Measurements from ENCODE around the gene CYTH3. TPM values are rescaled to one million over a fixed set of nuclear protein-coding genes. Genes with fewer than 3 reads are reported as not detected.
A peak's percentile ranks its signal among the peaks of the same experiment; 100 is the strongest.
"Not testable (repeated sequence)": the region's sequence is repeated elsewhere in the genome, so short reads cannot be mapped to it uniquely, and the experiment has no call there.

Gene CYTH3
- total and polyA plus RNA-seq, 9 donors, result 14.8 to 29.6 (median 18.9) TPM

GRCh38 chr7:6232534-6232933 is 39.9 kb downstream of the CYTH3 start:
- 75 to 86% (median 86%) methylated on average over 8 of the region's 8 CpGs for WGBS, 3 donors
- Histone ChIP-seq H3K27me3 (no peaks in the 10 kb centered on the region), H3K4me1 (ENCODE audit: insufficient read depth) (peaks cover 13% of the 10 kb centered on the region), H3K27ac (no peak overlapping the region), H3K36me3 (no peaks in the 10 kb centered on the region), H3K4me3 (no peak overlapping the region), H3K9me3 (no peaks in the 10 kb centered on the region)
- TF ChIP-seq POLR2A (IDR thresholded peaks at IDR 0.05) (no peak), EP300 (IDR thresholded peaks at IDR 0.05) (no peak)
- TF ChIP-seq, protein P1, sequence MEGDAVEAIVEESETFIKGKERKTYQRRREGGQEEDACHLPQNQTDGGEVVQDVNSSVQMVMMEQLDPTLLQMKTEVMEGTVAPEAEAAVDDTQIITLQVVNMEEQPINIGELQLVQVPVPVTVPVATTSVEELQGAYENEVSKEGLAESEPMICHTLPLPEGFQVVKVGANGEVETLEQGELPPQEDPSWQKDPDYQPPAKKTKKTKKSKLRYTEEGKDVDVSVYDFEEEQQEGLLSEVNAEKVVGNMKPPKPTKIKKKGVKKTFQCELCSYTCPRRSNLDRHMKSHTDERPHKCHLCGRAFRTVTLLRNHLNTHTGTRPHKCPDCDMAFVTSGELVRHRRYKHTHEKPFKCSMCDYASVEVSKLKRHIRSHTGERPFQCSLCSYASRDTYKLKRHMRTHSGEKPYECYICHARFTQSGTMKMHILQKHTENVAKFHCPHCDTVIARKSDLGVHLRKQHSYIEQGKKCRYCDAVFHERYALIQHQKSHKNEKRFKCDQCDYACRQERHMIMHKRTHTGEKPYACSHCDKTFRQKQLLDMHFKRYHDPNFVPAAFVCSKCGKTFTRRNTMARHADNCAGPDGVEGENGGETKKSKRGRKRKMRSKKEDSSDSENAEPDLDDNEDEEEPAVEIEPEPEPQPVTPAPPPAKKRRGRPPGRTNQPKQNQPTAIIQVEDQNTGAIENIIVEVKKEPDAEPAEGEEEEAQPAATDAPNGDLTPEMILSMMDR (IDR thresholded peaks at IDR 0.05), result no peak
- DNase-seq, result peak in 1 of 5 donors; percentile 27
- intact Hi-C loops (cut with DNase I), result no loop called here

GRCh38 chr7:6232116-6232515 is 40.3 kb downstream of the CYTH3 start:
- Histone ChIP-seq H3K9me3 (no peaks in the 10 kb centered on the region), H3K27ac (no peak overlapping the region), H3K27me3 (no peaks in the 10 kb centered on the region), H3K4me1 (ENCODE audit: insufficient read depth) (peaks cover 15% of the 10 kb centered on the region), H3K36me3 (no peaks in the 10 kb centered on the region), H3K4me3 (no peak overlapping the region)
- 73 to 90% (median 82%) methylated on average over 3 of the region's 3 CpGs for WGBS, 3 donors
- TF ChIP-seq, protein P1 (IDR thresholded peaks at IDR 0.05), result no peak
- no peak for TF ChIP-seq POLR2A (IDR thresholded peaks at IDR 0.05)
- no peak for TF ChIP-seq EP300 (IDR thresholded peaks at IDR 0.05)
- DNase-seq, result no peak
- intact Hi-C loops (cut with DNase I), result no loop called here

- H3K27ac ChIP-seq, result no peak overlapping the region
- DNase-seq, result no peak
- TF ChIP-seq, protein P1 (IDR thresholded peaks at IDR 0.05), result no peak
- no peak for TF ChIP-seq EP300 (IDR thresholded peaks at IDR 0.05)
- TF ChIP-seq POLR2A (IDR thresholded peaks at IDR 0.05), result no peak
- H3K4me1 ChIP-seq (ENCODE audit: insufficient read depth), result peaks cover 20% of the 10 kb centered on the region
- H3K27me3 ChIP-seq, result no peaks in the 10 kb centered on the region
- no peaks in the 10 kb centered on the region for H3K36me3 ChIP-seq
- intact Hi-C loops (cut with DNase I), result no loop called here
- WGBS, 3 donors, result 56 to 68% (median 58%) methylated on average over 7 of the region's 7 CpGs
- H3K4me3 ChIP-seq, result no peak overlapping the region
- no peaks in the 10 kb centered on the region for H3K9me3 ChIP-seq
Measured at GRCh38 chr7:6231184-6231583, 41.2 kb downstream of the CYTH3 start.

DNA sequence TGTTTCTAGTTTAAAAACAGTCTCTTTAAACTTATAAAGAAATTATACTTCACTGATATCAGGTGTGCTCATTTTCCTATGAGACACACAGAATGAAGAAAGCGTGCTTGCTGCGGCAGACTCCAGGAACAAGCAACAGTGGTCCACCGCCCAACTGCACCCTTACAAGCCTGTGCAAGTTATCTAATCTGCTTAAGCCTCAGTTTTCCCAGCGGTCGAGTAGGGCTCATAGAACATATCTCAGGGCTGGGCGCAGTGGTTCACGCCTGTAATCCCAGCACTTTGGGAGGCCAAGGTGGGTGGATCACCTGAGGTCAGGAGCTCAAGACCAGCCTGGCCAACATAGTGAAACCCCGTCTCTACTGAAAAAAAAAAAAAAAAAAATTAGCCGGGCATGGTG is 43.1 kb downstream of the CYTH3 start:
- H3K27ac ChIP-seq; H3K9me3 ChIP-seq; H3K36me3 ChIP-seq; H3K4me3 ChIP-seq; DNase-seq; intact Hi-C loops (cut with DNase I); H3K27me3 ChIP-seq: not testable (repeated sequence)
- peaks cover 22% of the 10 kb centered on the region for H3K4me1 ChIP-seq (ENCODE audit: insufficient read depth)
- WGBS, 3 donors, result 27 to 38% (median 34%) methylated on average over 9 of the region's 9 CpGs

DNA sequence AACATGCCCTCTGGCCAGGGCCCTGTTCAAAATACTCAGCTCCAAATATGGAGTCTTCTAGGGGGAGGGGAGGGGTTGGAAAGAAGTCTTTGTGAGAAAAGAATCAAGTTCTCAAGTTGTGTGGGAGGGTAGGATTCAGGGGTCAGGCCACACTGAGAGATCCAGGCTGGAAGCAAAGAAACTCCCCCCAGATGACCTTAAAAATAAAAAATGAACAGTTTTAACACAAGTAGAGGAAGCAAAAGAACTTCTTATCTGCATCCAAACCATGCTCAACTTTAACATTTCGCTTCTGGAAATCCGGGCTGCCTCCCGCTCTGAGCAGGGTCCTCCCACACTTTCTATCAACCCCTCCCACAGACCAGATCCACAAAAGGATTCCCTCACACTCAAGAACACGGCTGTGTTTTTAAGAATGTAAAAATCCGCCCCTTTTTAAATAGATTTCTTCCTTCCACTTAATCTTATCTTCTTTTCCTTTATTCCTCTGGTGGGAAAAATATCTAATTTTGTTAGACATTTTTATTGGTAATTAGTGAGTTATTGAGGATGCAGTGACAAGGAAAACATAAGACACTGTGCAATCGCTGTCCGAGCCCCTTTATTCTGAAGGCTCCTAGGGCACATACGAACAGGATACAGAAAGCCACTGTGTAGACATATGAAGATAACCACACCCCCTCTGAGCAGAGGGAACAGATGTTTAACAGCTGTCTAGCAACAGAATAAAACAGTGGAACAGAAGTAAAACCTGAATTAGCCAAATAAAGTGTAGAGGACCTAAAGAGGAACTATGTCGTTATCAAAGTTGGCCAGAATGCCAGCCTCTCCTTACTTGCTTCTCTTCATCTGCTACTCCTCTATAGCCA is 43.8 kb downstream of the CYTH3 start:
- TF ChIP-seq POLR2A (IDR thresholded peaks at IDR 0.05) (no peak), EP300 (IDR thresholded peaks at IDR 0.05) (no peak)
- TF ChIP-seq, protein P1 (IDR thresholded peaks at IDR 0.05), result no peak
- DNase-seq, result peak in 2 of 5 donors; percentile 29 to 45
- WGBS, 3 donors, result 1 to 2% (median 2%) methylated on average over 9 of the region's 9 CpGs
- Histone ChIP-seq H3K27me3 (no peaks in the 10 kb centered on the region), H3K36me3 (no peaks in the 10 kb centered on the region), H3K4me3 (no peak overlapping the region), H3K4me1 (ENCODE audit: insufficient read depth) (peaks cover 22% of the 10 kb centered on the region), H3K9me3 (no peaks in the 10 kb centered on the region), H3K27ac (peak overlapping the region; percentile 0 to 13)
- intact Hi-C loops (cut with DNase I), result no loop called here

Data from ovary (tissue), 9 donors.